HG03103 (cell line): ENCODE measurements around the gene OOSP3.
"Not testable (repeated sequence)": the region's sequence is repeated elsewhere in the genome, so short reads cannot be mapped to it uniquely, and the experiment has no call there.

Source experiments
- ATAC-seq: cut with Tn5 transposase; IDR thresholded peaks from one replicate; pipeline ENCODE4 v1.9.1; 2021; ENCODE audit warnings: low read depth; ENCODE audit not compliant: unreplicated experiment

OOSP3 gene, protein sequence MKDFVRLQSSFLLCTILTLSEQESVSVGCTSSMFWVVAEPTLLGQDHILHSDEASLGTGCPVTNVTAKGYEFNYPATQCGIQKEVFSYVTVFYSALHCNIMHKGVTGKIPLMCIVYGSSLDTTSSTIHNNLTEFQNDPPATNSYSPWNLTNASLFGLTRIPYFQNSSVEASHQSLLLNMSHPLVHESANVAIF

DNA sequence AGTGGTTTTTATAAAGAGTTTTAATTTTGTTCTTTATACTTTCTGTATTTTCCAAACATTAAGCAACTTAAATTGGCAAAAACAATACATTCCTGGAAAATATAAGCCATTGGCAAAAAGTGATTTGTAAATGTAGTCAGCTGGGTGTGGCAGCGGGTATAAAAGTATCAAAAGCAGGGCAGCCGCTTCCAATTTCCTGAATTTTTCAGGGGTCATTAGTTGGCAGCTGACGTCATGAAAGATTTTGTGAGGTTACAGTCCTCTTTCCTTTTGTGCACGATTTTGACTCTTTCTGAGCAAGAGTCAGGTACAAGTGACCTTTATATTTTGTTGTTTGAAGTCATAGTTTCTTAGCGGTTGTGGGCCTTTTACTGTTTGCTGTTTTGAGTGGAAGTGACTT, at the start of gene OOSP3:
OOSP3 (plus strand) TSS at position 208 of the 400 bp plus-strand sequence; CDS start at position 235, 27 bp downstream.
- no peak for ATAC-seq

DNA sequence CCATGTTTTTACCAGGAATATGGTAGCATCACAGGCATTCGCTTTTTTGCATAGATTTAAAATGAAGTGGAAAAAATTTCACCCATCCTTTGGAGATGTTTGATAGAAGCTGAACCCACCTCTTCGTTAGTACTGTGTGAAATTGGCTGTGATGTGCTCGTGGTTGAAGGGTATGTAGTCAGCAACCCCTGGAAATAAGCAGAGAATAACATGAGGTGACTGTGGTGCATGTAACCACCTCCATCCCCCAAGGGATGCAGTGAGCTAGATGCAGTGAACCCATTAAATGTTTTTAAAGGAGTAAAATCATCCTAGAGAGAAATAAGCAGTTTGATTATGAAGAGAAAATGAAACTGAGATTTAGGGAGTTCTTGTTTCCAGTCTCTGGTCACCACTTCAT, 49.2 kb upstream of the OOSP3 start:
- no peak for ATAC-seq

DNA sequence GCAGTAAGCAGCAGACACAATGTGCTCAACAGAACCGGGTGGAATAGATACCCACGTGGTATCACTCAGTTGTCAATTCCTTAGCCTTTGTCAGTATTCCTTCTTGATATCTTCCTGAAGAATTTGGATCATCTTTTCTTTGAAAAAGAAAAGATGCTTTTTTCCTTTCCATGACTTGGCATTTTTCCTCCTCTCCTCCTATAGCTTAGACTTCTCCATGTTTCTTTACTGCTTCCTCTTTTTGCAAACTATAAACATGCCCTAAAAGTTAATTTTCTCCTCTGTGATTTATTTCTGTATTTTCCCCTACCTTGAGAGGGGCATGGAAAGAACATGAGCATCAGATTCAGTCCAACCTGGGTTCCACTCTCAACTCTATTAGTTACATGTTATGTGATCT, 45.0 kb upstream of the OOSP3 start:
- no peak for ATAC-seq

- no peak for ATAC-seq
Observed at GRCh38 chr11:59839615-59840014, 39.0 kb upstream of the OOSP3 start.

GRCh38 chr11:59841514-59841913, 37.1 kb upstream of the OOSP3 start:
- no peak for ATAC-seq

GRCh38 chr11:59842316-59842715, 36.3 kb upstream of the OOSP3 start:
- no peak for ATAC-seq

DNA sequence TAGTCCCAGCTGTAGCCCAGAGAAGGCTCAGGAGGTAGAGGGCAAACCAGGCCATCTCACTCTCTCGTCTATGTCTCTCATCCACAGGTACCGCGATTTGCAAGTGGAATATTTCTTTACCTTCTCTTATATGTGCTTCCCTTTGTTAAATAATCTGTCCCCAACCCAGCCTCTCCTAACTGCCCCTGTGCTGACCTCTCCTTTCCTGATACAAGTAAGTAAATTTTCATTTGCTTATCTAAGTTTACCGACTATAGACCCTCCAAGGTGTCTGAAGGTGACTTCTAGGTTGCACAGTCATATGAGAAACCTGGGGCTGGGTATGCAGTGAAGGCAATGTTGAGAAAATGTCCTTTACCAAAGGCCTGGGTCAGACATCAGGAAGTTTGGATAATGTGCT, 33.2 kb upstream of the OOSP3 start, which contains the start of gene CBLIF:
CBLIF (minus strand) TSS at position 101 of the 400 bp plus-strand sequence; CDS start at position 55, 46 bp downstream.
- no peak for ATAC-seq

- ATAC-seq = no peak
Observed at GRCh38 chr11:59846556-59846955, 32.0 kb upstream of the OOSP3 start.

DNA sequence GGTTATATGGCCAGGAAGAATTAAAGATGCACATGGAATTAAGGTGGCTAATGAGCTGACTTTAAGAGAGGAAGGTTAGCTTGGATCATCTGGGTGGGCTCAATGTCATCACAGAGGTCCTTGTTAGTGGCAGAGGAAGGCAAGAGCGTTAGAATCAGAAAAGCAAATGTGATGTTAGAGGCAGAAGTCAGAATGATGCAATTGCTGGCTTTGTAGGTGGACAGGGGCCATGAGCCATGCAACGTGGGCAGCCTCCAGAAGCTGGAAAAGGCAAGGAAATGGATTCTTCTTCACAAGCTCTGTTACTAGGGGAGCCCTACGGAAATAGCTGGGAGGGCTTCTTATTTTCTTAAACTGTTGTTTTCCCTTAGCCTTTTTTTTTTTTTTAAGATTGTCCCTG, 31.0 kb upstream of the OOSP3 start:
- ATAC-seq = no peak

DNA sequence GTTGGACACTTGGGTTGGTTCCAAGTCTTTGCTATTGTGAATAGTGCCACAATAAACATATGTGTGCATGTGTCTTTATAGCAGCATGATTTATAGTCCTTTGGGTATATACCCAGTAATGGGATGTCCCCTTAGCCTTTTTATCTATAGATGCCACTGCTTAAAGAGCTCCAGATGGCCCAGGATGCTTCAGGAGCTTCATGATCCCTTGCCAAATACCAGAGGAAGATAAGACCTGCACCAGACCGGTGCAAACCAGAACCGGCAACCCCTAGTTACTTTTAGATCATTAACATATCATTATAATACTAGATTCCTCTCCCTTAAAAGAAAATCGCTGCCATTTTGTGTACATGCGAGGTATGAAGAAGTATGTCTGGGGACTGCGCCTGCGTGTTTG, 30.1 kb upstream of the OOSP3 start:
- not testable (repeated sequence) for ATAC-seq

GRCh38 chr11:59849129-59849528, 29.5 kb upstream of the OOSP3 start:
- no peak for ATAC-seq

- not testable (repeated sequence) for ATAC-seq
Observed at GRCh38 chr11:59849551-59849950, 29.0 kb upstream of the OOSP3 start.

GRCh38 chr11:59851416-59851815, 27.2 kb upstream of the OOSP3 start:
- ATAC-seq = not testable (repeated sequence)

GRCh38 chr11:59854871-59855270, 23.7 kb upstream of the OOSP3 start:
- no peak for ATAC-seq

DNA sequence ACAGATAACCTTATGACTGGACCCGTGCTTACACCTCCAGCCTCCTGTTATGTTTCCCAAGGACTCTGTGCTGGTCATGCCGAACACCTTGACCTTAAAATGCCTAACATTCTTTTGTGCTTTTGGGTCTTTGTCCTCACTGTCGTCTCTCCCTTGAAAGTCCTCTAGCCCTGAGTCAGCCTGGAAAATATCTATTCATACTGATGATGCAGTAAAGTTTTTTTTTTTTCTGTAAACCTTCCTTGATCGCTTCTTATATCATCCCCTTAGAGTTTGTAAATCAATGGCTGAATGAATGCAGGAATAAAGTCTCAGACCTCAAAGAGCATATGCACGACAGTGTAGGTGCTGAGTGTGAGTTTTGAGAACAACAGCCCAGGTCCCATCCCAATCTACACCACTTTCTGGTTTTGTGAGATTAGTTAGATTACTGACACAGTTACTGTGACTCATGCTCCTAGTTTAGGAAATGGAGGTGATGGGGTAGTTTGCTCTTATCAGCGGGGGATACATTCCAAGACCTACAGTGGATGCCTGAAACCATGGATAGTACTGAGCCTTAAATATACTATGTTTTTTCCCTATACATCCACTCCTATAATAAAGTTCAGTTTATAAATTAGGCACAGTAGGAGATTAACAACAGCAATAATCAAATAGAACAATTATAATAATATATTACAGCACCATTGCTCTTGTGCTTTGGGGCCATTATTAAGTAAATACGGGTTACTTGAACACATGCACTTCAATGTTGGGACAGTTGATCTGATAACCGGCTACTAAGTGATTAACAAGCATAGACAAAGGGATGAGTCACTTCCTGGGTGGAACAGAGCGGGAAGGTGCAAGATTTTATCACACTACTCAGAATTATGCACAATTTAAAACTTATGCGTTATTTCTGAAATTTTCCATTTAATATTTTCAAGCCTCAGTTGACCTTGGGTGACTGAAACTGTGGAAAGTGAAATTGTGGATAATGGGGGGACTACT, 20.8 kb upstream of the OOSP3 start:
- no peak for ATAC-seq

- ATAC-seq = no peak
Observed at GRCh38 chr11:59859673-59860072, 18.9 kb upstream of the OOSP3 start.

DNA sequence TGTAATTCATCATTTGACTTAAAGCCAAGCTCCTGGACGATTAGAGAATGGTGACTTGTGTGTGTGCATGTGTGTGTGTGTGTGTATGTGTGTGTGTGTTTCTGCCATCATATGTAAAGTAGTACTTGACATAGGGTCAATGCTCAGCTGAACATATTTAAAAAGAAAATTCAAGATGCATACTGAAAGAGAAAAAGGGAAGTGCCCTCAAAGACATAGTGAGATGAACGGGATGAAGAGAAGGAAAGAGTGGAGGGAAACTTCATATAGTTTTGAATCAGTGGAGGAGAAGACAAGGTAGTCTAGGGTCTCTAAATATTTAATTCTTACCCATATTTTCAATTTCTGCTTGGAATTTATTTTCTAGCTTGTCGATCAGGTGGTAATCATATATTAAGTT, 16.3 kb upstream of the OOSP3 start:
- no peak for ATAC-seq

- no peak for ATAC-seq
Observed at GRCh38 chr11:59865031-59865430, 13.6 kb upstream of the OOSP3 start.

DNA sequence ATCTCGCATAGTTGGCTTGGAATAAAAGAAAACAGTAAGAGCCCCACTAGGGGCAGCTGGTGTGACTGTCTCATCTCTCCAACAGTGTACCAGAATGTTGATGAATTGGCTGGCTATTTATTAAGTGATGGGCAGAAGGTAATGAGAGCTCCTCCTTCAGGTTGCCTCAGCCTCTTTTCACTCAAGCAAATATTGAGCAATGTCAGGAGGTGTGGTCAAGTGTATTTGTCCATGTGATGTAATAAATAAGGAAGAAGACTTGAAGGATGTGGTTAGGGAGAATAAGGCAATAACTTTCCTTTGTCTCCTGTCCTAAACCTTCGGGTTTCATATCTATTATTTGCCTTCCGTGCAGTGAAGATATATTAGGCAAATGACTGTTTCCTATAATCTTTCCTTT, 12.2 kb upstream of the OOSP3 start, which contains the start of gene TCN1:
TCN1 (minus strand) TSS at position 91 of the 400 bp plus-strand sequence; CDS start at position 74, 17 bp downstream.
- ATAC-seq = no peak

GRCh38 chr11:59866836-59867235, 11.7 kb upstream of the OOSP3 start:
- ATAC-seq = no peak

GRCh38 chr11:59867946-59868345, 10.6 kb upstream of the OOSP3 start:
- ATAC-seq = no peak
